ENCODE data around the gene THTPA. TPM values are rescaled to one million over a fixed set of nuclear protein-coding genes. Genes with fewer than 3 reads are reported as not detected.
A peak's percentile ranks its signal among the peaks of the same experiment; 100 is the strongest.

The THTPA gene
- total and polyA plus RNA-seq, 2 of the 13 experiments (the other 11 are each of a cell fraction or from before 2014, with no cell fraction given) = 7.4 to 8.7 TPM

DNA sequence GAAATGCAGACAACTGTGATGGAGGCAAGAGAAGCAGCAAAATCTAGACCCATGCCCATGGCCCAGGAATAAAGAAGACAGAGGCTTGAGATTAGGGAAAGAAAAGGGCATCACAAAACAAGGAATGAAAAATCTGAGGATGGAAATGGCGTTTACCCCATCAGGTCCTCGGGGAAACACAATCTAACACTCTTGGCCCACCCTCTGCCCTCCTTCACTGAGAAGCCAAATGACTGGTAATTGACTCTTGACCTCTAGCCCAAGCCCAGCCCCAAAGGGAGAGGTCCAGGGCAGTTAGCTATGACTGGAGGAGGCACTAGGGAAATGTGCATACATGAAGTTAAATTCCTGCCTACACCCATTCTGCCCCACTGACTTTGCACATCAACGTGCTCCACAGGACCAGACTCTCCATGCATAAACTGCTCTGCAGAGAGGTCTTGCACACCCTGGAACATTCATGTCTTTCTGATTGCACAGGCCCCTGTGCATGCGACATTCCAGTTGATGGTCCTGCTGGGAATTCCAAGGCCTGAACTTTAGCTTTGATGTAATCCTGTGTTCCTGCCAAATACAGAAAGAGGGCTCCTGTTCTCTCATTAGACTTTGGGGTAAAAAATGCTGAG, 10.2 kb upstream of the THTPA start (continued):
- TF ChIP-seq NFIC (IDR thresholded peaks at IDR 0.05; ENCODE audit: low read length) (no peak), LCORL (IDR thresholded peaks at IDR 0.05) (no peak), LCORL (CRISPR knock-in tag; IDR thresholded peaks at IDR 0.05) (peak; percentile 69), TAF1 (CRISPR knock-in tag; IDR thresholded peaks at IDR 0.05) (no peak), WIZ (CRISPR knock-in tag; IDR thresholded peaks at IDR 0.05) (no peak), YEATS4 (CRISPR knock-in tag; IDR thresholded peaks at IDR 0.05; ENCODE audit: borderline replicate concordance) (no peak), IKZF1 (IDR thresholded peaks at IDR 0.05) (0 out of 2 replicates have a peak, but pooled peaks have one; percentile 3), SPEN (CRISPR knock-in tag; IDR thresholded peaks at IDR 0.05; ENCODE audit: low read depth) (0 out of 2 replicates have a peak, but pooled peaks have one; percentile 30), ZNF746 (CRISPR knock-in tag; IDR thresholded peaks at IDR 0.05) (no peak), RFXANK (CRISPR knock-in tag; IDR thresholded peaks at IDR 0.05) (no peak), ZFP41 (CRISPR knock-in tag; IDR thresholded peaks at IDR 0.05; ENCODE audit: borderline replicate concordance) (no peak), ZNF556 (CRISPR knock-in tag; IDR thresholded peaks at IDR 0.05; ENCODE audit: borderline replicate concordance) (no peak), SKI (IDR thresholded peaks at IDR 0.05; ENCODE audit: partially characterized antibody) (no peak), ZNF331 (CRISPR knock-in tag; IDR thresholded peaks at IDR 0.05) (peak; percentile 16; the same call in 1 of the 2 replicates)
- TF ChIP-seq, protein P1, sequence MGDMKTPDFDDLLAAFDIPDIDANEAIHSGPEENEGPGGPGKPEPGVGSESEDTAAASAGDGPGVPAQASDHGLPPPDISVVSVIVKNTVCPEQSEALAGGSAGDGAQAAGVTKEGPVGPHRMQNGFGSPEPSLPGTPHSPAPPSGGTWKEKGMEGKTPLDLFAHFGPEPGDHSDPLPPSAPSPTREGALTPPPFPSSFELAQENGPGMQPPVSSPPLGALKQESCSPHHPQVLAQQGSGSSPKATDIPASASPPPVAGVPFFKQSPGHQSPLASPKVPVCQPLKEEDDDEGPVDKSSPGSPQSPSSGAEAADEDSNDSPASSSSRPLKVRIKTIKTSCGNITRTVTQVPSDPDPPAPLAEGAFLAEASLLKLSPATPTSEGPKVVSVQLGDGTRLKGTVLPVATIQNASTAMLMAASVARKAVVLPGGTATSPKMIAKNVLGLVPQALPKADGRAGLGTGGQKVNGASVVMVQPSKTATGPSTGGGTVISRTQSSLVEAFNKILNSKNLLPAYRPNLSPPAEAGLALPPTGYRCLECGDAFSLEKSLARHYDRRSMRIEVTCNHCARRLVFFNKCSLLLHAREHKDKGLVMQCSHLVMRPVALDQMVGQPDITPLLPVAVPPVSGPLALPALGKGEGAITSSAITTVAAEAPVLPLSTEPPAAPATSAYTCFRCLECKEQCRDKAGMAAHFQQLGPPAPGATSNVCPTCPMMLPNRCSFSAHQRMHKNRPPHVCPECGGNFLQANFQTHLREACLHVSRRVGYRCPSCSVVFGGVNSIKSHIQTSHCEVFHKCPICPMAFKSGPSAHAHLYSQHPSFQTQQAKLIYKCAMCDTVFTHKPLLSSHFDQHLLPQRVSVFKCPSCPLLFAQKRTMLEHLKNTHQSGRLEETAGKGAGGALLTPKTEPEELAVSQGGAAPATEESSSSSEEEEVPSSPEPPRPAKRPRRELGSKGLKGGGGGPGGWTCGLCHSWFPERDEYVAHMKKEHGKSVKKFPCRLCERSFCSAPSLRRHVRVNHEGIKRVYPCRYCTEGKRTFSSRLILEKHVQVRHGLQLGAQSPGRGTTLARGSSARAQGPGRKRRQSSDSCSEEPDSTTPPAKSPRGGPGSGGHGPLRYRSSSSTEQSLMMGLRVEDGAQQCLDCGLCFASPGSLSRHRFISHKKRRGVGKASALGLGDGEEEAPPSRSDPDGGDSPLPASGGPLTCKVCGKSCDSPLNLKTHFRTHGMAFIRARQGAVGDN (CRISPR knock-in tag; IDR thresholded peaks at IDR 0.05) = no peak
- TF ChIP-seq, protein P2, sequence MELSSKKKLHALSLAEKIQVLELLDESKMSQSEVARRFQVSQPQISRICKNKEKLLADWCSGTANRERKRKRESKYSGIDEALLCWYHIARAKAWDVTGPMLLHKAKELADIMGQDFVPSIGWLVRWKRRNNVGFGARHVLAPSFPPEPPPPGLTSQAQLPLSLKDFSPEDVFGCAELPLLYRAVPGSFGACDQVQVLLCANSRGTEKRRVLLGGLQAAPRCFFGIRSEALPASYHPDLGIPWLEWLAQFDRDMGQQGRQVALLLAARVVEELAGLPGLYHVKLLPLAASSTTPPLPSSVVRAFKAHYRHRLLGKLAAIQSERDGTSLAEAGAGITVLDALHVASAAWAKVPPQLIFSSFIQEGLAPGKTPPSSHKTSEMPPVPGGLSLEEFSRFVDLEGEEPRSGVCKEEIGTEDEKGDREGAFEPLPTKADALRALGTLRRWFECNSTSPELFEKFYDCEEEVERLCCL (CRISPR knock-in tag; IDR thresholded peaks at IDR 0.05; ENCODE audit: borderline replicate concordance) = no peak
- TF ChIP-seq, protein P3, sequence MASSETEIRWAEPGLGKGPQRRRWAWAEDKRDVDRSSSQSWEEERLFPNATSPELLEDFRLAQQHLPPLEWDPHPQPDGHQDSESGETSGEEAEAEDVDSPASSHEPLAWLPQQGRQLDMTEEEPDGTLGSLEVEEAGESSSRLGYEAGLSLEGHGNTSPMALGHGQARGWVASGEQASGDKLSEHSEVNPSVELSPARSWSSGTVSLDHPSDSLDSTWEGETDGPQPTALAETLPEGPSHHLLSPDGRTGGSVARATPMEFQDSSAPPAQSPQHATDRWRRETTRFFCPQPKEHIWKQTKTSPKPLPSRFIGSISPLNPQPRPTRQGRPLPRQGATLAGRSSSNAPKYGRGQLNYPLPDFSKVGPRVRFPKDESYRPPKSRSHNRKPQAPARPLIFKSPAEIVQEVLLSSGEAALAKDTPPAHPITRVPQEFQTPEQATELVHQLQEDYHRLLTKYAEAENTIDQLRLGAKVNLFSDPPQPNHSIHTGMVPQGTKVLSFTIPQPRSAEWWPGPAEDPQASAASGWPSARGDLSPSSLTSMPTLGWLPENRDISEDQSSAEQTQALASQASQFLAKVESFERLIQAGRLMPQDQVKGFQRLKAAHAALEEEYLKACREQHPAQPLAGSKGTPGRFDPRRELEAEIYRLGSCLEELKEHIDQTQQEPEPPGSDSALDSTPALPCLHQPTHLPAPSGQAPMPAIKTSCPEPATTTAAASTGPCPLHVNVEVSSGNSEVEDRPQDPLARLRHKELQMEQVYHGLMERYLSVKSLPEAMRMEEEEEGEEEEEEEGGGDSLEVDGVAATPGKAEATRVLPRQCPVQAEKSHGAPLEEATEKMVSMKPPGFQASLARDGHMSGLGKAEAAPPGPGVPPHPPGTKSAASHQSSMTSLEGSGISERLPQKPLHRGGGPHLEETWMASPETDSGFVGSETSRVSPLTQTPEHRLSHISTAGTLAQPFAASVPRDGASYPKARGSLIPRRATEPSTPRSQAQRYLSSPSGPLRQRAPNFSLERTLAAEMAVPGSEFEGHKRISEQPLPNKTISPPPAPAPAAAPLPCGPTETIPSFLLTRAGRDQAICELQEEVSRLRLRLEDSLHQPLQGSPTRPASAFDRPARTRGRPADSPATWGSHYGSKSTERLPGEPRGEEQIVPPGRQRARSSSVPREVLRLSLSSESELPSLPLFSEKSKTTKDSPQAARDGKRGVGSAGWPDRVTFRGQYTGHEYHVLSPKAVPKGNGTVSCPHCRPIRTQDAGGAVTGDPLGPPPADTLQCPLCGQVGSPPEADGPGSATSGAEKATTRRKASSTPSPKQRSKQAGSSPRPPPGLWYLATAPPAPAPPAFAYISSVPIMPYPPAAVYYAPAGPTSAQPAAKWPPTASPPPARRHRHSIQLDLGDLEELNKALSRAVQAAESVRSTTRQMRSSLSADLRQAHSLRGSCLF (CRISPR knock-in tag; IDR thresholded peaks at IDR 0.05; ENCODE audit: borderline replicate concordance) = no peak
- TF ChIP-seq, protein P4, sequence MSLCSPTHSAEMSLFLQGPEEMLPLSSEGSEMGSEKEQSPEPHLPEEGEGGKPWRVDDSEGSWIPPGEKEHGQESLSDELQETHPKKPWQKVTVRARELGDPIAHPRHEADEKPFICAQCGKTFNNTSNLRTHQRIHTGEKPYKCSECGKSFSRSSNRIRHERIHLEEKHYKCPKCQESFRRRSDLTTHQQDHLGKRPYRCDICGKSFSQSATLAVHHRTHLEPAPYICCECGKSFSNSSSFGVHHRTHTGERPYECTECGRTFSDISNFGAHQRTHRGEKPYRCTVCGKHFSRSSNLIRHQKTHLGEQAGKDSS (CRISPR knock-in tag; IDR thresholded peaks at IDR 0.05; ENCODE audit: borderline replicate concordance, low read depth) = no peak
- TF ChIP-seq, protein P5, sequence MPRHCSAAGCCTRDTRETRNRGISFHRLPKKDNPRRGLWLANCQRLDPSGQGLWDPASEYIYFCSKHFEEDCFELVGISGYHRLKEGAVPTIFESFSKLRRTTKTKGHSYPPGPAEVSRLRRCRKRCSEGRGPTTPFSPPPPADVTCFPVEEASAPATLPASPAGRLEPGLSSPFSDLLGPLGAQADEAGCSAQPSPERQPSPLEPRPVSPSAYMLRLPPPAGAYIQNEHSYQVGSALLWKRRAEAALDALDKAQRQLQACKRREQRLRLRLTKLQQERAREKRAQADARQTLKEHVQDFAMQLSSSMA (CRISPR knock-in tag; IDR thresholded peaks at IDR 0.05) = peak; percentile 63; the same call in 1 of the 2 replicates

All from HepG2 (cell line).